HEK293 (cell line): ENCODE data around the gene TMEM271.
"Not testable (repeated sequence)": the region's sequence is repeated elsewhere in the genome, so short reads cannot be mapped to it uniquely, and the experiment has no call there.

Source experiments
- CTCF ChIA-PET: fragments of 350-600 bp; formaldehyde crosslinking; extraction: SDS; loops from one replicate; lab custom pipeline; 2021; ENCODE audit warnings: antibody characterized with exemption; lab: Yijun Ruan, JAX
- POLR2A ChIA-PET: fragments of 300-600 bp; formaldehyde crosslinking; extraction: SDS; loops from one replicate; lab custom pipeline; 2020; ENCODE audit warnings: antibody characterized with exemption, inconsistent platforms; lab: Yijun Ruan, JAX
- H3K27ac ChIP-seq: fragments of 200-500 bp; sonication (Bioruptor generic); 2 replicates; pipeline ENCODE4 v1.5.1; 2014; ENCODE audit warnings: low read depth, low read length, control low read depth, inconsistent platforms; ENCODE audit errors: extremely low read depth
- H3K36me3 ChIP-seq, 2 experiments: fragments of 200-500 bp in 1 of 2; sonication (Bioruptor generic) in 1 of 2; 1 replicate in 1 of 2; 2 replicates in 1 of 2; pipeline ENCODE4 v1.5.1; 2014 to 2017; ENCODE audit warnings: inconsistent platforms in 2 of 2, low read length in 2 of 2; ENCODE audit not compliant: control insufficient read depth in 2 of 2, insufficient read depth in 1 of 2
- H3K4me1 ChIP-seq: fragments of 200-500 bp; sonication (Bioruptor generic); 2 replicates; pipeline ENCODE4 v1.5.1; 2014; ENCODE audit warnings: mild to moderate bottlenecking, low read length, inconsistent platforms; ENCODE audit not compliant: control insufficient read depth, insufficient read depth
- H3K4me3 ChIP-seq: 2 replicates; pipeline ENCODE4 v1.5.1; 2011; ENCODE audit warnings: low read depth, mild to moderate bottlenecking, control low read depth, low read length, moderate library complexity
- H3K9me3 ChIP-seq: fragments of 200-500 bp; sonication (Bioruptor generic); 2 replicates; pipeline ENCODE4 v1.5.1; 2014; ENCODE audit warnings: low read depth, low read length, inconsistent platforms; ENCODE audit not compliant: control insufficient read depth, insufficient read depth
- KLF9 ChIP-seq: fragments of 450-650 bp; formaldehyde crosslinking; IDR thresholded peaks from 2 replicates; pipeline ENCODE4 v1.5.1; 2016; ENCODE audit warnings: missing biosample characterization, missing genetic modification characterization, low read depth
- SALL2 ChIP-seq: fragments of 450-650 bp; formaldehyde crosslinking; IDR thresholded peaks from 2 replicates; pipeline ENCODE4 v1.5.0; 2017; ENCODE audit warnings: missing biosample characterization, mild to moderate bottlenecking, missing genetic modification characterization, borderline replicate concordance
- ZBTB17 ChIP-seq: fragments of 450-650 bp; formaldehyde crosslinking; IDR thresholded peaks from 2 replicates; pipeline ENCODE4 v1.5.1; 2016; ENCODE audit warnings: missing biosample characterization, missing genetic modification characterization
- ZBTB21 ChIP-seq: fragments of 450-650 bp; formaldehyde crosslinking; IDR thresholded peaks from 2 replicates; pipeline ENCODE4 v1.5.1; 2017; ENCODE audit warnings: missing biosample characterization, missing genetic modification characterization
- ZFP3 ChIP-seq: fragments of 450-650 bp; formaldehyde crosslinking; IDR thresholded peaks from 2 replicates; pipeline ENCODE4 v1.5.1; 2016; ENCODE audit warnings: low read depth, missing biosample characterization, missing genetic modification characterization
- ZIC2 ChIP-seq: fragments of 450-650 bp; formaldehyde crosslinking; IDR thresholded peaks from 2 replicates; pipeline ENCODE4 v1.5.1; 2016; ENCODE audit warnings: missing biosample characterization, missing genetic modification characterization
- ZNF10 ChIP-seq: fragments of 450-650 bp; formaldehyde crosslinking; IDR thresholded peaks from 2 replicates; pipeline ENCODE4 v1.5.1; 2017; ENCODE audit warnings: missing biosample characterization, missing genetic modification characterization
- ZNF121 ChIP-seq: fragments of 450-650 bp; formaldehyde crosslinking; IDR thresholded peaks from 2 replicates; pipeline ENCODE4 v1.5.1; 2016; ENCODE audit warnings: missing biosample characterization, missing genetic modification characterization
- ZNF133 ChIP-seq: fragments of 450-650 bp; formaldehyde crosslinking; IDR thresholded peaks from 2 replicates; pipeline ENCODE4 v1.5.1; 2016; ENCODE audit warnings: missing biosample characterization, missing genetic modification characterization
- ZNF24 ChIP-seq: fragments of 450-650 bp; formaldehyde crosslinking; IDR thresholded peaks from 2 replicates; pipeline ENCODE4 v1.5.1; 2016; ENCODE audit warnings: missing biosample characterization, missing genetic modification characterization
- ZNF624 ChIP-seq: fragments of 450-650 bp; formaldehyde crosslinking; IDR thresholded peaks from 2 replicates; pipeline ENCODE4 v1.5.1; 2017; ENCODE audit warnings: missing biosample characterization, missing genetic modification characterization
- ZNF660 ChIP-seq: fragments of 450-650 bp; IDR thresholded peaks from 2 replicates; pipeline ENCODE4 v1.5.1; 2018; ENCODE audit warnings: missing biosample characterization, mild to moderate bottlenecking, missing genetic modification characterization
- ZNF701 ChIP-seq: fragments of 450-650 bp; formaldehyde crosslinking; IDR thresholded peaks from 2 replicates; pipeline ENCODE4 v1.5.1; 2016; ENCODE audit warnings: missing biosample characterization, missing genetic modification characterization
- ZSCAN23 ChIP-seq: fragments of 450-650 bp; formaldehyde crosslinking; IDR thresholded peaks from 2 replicates; pipeline ENCODE4 v1.5.1; 2016; ENCODE audit warnings: missing biosample characterization, missing genetic modification characterization
- TF ChIP-seq, protein P1 (sequence below): fragments of 450-650 bp; formaldehyde crosslinking; conservative IDR thresholded peaks from 2 replicates; pipeline ENCODE4 v1.5.1; 2016; ENCODE audit warnings: low read depth, missing biosample characterization, missing genetic modification characterization
- TF ChIP-seq, protein P2 (sequence below): fragments of 450-650 bp; formaldehyde crosslinking; IDR thresholded peaks from 2 replicates; pipeline ENCODE4 v1.5.1; 2016; ENCODE audit warnings: missing biosample characterization, missing genetic modification characterization, low read depth
- TF ChIP-seq, protein P3 (sequence below): fragments of 450-650 bp; formaldehyde crosslinking; conservative IDR thresholded peaks from 2 replicates; pipeline ENCODE4 v1.5.1; 2016; ENCODE audit warnings: low read depth, missing biosample characterization, missing genetic modification characterization

Gene TMEM271

DNA sequence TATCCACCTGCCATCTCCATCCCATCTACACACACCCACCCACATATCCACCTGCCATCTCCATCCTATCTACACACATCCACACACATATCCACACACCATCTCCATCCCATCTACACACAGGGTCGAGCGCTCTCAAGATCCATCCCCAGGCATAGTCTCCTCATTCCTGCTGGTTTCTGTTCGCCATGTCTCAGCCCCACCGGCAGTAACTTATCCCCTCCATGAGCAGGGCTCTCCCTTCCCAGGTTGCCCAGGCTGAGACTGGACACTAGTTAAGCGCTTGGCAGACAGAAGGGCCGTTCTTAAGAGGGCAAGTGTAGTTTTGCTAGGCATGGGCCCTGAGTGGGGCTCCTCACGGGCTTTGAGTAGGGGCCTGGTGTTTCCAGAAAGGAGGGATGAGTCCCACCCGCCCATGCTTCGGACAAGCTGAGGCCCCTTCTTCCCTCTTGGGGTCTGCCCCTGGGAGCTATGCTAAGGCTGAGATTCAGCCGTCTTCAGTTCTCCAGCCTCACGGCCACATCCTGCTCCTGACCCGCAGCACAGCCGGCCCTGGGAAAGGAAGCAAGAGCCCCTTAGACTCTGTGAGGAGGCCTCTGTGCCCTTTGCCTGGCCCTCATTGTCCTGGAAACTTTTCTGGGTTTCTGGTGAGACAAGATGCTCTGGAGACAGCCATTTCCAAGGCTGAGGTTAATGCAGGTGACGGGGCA is 20.4 kb downstream of the TMEM271 start (continued):
- TF ChIP-seq, protein P1, sequence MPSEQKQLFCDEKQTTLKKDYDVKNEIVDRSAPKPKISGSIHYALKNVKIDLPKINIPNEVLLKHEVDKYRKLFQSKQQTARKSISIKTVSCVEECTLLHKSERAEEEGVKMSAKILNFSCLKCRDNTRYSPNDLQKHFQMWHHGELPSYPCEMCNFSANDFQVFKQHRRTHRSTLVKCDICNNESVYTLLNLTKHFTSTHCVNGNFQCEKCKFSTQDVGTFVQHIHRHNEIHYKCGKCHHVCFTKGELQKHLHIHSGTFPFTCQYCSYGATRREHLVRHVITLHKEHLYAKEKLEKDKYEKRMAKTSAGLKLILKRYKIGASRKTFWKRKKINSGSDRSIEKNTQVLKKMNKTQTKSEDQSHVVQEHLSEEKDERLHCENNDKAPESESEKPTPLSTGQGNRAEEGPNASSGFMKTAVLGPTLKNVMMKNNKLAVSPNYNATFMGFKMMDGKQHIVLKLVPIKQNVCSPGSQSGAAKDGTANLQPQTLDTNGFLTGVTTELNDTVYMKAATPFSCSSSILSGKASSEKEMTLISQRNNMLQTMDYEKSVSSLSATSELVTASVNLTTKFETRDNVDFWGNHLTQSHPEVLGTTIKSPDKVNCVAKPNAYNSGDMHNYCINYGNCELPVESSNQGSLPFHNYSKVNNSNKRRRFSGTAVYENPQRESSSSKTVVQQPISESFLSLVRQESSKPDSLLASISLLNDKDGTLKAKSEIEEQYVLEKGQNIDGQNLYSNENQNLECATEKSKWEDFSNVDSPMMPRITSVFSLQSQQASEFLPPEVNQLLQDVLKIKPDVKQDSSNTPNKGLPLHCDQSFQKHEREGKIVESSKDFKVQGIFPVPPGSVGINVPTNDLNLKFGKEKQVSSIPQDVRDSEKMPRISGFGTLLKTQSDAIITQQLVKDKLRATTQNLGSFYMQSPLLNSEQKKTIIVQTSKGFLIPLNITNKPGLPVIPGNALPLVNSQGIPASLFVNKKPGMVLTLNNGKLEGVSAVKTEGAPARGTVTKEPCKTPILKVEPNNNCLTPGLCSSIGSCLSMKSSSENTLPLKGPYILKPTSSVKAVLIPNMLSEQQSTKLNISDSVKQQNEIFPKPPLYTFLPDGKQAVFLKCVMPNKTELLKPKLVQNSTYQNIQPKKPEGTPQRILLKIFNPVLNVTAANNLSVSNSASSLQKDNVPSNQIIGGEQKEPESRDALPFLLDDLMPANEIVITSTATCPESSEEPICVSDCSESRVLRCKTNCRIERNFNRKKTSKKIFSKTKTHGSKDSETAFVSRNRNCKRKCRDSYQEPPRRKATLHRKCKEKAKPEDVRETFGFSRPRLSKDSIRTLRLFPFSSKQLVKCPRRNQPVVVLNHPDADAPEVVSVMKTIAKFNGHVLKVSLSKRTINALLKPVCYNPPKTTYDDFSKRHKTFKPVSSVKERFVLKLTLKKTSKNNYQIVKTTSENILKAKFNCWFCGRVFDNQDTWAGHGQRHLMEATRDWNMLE (tag by site-specific recombination): no peak
- TF ChIP-seq KLF9: no peak
- no peak for TF ChIP-seq ZNF24
- no peak for TF ChIP-seq SALL2 (tag by site-specific recombination)
- TF ChIP-seq ZNF121 (tag by site-specific recombination): no peak

DNA sequence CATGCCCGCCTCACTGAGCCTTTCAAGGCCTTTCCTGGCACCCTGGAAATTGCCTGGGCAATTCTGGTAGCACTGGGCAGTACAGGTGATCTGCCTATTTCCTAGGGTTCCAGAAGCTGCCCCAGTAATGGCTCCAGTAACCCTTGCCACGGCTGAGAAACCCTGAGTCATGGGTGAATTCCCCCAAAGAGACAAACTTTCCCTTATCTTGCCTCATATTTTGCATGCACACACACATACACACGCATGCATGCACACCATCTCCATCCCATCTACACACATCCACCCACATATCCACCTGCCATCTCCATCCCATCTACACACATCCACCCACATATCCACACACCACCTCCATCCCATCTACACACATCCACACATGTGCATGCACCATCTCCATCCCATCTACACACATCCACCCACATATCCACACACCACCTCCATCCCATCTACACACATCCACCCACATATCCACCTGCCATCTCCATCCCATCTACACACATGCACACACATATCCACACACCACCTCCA is 21.2 kb downstream of the TMEM271 start:
- H3K27ac ChIP-seq, CTCF ChIA-PET, H3K4me1 ChIP-seq, H3K4me3 ChIP-seq, H3K36me3 ChIP-seq, H3K9me3 ChIP-seq, POLR2A ChIA-PET: not testable (repeated sequence)

DNA sequence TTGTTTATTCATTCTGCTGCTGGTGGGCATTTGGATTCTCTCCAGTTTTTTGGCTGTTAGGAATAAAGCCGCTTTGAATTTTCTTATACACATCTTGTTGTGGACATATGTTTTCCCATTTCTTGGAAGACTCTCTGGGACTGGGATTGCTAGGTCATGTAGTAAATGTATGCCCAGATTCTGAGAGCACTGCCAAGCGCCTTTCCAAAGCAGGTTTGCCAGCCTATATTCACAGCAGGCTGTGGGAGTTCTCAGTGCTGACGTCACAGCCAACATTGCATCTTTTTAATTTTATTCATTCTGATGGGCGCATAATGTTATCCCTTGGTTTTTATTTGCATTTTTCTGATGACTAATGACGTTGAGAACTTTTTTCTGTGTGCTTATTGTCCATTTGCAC is 24.1 kb downstream of the TMEM271 start:
- Histone ChIP-seq H3K4me3 (no peak overlapping the region), H3K9me3 (no peaks in the 10 kb centered on the region), H3K36me3 (no peaks in the 10 kb centered on the region), H3K4me1 (no peaks in the 10 kb centered on the region), H3K27ac (no peak overlapping the region)
- ChIA-PET POLR2A (no interaction called here), CTCF (no interaction called here)
- no peak for TF ChIP-seq ZNF133 (tag by site-specific recombination)
- no peak for TF ChIP-seq ZNF660 (tag by site-specific recombination)
- TF ChIP-seq ZBTB17 (tag by site-specific recombination): no peak
- TF ChIP-seq ZNF701 (tag by site-specific recombination): no peak
- no peak for TF ChIP-seq ZNF624 (tag by site-specific recombination)

DNA sequence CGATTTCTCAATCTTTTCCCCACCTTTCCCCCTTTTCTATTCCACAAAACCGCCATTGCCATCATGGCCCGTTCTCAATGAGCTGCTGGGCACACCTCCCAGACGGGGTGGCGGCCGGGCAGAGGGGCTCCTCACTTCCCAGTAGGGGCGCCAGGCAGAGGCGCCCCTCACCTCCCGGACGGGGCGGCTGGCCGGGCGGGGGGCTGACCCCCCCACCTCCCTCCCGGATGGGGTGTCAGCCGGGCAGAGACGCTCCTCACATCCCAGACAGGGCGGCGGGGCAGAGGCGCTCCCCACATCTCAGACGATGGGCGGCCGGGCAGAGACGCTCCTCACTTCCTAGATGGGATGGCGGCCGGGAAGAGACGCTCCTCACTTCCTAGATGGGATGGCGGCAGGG is 25.8 kb downstream of the TMEM271 start:
- H3K27ac ChIP-seq, H3K9me3 ChIP-seq, POLR2A ChIA-PET, H3K4me3 ChIP-seq, CTCF ChIA-PET, H3K36me3 ChIP-seq, H3K4me1 ChIP-seq: not testable (repeated sequence)

DNA sequence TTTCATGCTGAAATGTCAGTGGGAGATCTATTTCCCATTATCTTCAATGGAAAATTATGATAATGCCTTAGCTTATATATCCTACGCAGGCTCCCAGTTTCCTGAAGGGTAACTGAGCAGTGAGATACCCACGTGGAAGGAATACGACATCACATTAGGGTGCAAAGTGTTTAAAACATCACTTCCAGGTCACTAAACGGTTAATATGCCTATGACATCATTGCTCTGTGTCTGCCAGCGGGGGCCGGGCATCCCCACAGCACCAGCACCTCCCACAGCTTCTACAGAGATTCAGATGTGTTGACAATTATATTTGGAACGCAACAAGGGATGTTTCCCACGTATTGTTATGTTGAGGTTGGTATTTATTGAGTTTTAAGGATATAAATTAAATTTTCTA is 27.1 kb downstream of the TMEM271 start:
- POLR2A ChIA-PET: no interaction called here
- Histone ChIP-seq H3K4me1 (no peaks in the 10 kb centered on the region), H3K9me3 (no peaks in the 10 kb centered on the region), H3K27ac (no peak overlapping the region), H3K36me3 (no peaks in the 10 kb centered on the region), H3K4me3 (no peak overlapping the region)
- CTCF ChIA-PET: interaction anchor here (1.0 kb wide), 1 partner anchor 23 kb away, joined by 4 read pairs; no protein-coding TSS in a partner anchor
- TF ChIP-seq, protein P2, sequence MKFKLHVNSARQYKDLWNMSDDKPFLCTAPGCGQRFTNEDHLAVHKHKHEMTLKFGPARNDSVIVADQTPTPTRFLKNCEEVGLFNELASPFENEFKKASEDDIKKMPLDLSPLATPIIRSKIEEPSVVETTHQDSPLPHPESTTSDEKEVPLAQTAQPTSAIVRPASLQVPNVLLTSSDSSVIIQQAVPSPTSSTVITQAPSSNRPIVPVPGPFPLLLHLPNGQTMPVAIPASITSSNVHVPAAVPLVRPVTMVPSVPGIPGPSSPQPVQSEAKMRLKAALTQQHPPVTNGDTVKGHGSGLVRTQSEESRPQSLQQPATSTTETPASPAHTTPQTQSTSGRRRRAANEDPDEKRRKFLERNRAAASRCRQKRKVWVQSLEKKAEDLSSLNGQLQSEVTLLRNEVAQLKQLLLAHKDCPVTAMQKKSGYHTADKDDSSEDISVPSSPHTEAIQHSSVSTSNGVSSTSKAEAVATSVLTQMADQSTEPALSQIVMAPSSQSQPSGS (tag by site-specific recombination): peak; percentile 76
- TF ChIP-seq, protein P3, sequence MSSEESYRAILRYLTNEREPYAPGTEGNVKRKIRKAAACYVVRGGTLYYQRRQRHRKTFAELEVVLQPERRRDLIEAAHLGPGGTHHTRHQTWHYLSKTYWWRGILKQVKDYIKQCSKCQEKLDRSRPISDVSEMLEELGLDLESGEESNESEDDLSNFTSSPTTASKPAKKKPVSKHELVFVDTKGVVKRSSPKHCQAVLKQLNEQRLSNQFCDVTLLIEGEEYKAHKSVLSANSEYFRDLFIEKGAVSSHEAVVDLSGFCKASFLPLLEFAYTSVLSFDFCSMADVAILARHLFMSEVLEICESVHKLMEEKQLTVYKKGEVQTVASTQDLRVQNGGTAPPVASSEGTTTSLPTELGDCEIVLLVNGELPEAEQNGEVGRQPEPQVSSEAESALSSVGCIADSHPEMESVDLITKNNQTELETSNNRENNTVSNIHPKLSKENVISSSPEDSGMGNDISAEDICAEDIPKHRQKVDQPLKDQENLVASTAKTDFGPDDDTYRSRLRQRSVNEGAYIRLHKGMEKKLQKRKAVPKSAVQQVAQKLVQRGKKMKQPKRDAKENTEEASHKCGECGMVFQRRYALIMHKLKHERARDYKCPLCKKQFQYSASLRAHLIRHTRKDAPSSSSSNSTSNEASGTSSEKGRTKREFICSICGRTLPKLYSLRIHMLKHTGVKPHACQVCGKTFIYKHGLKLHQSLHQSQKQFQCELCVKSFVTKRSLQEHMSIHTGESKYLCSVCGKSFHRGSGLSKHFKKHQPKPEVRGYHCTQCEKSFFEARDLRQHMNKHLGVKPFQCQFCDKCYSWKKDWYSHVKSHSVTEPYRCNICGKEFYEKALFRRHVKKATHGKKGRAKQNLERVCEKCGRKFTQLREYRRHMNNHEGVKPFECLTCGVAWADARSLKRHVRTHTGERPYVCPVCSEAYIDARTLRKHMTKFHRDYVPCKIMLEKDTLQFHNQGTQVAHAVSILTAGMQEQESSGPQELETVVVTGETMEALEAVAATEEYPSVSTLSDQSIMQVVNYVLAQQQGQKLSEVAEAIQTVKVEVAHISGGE: no peak
- peak; percentile 60; the same call in 1 of the 2 replicates for TF ChIP-seq ZBTB21 (tag by site-specific recombination)
- TF ChIP-seq ZSCAN23: no peak
- peak; percentile 72 for TF ChIP-seq ZIC2
- TF ChIP-seq ZNF10 (tag by site-specific recombination): no peak
- TF ChIP-seq ZFP3 (tag by site-specific recombination): no peak
